ENCODE data around the gene KCNIP1.

KCNIP1 gene

DNA sequence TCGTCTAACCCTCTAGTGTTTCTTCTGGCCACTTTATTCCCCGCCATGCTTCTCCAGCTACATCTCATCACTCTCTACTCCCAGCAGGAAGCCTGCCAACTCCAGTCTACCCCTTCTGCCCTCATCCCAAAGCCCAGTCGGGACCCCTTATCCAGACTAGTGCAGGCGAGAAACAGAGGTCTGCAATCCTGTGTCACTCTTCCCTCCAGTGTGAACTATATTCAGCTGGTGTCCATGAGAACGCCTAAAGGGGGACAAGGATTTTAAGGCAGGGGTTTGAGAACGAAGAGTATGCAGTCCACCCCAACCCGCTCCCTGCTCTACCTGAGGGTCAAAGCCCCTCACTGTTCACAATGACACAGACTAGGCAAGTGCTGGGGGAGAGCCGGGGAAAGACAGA is 238.0 kb downstream of the KCNIP1 start:
- no peak for TF ChIP-seq EGR1 (IDR thresholded peaks at IDR 0.05)
- no peak for TF ChIP-seq FOXM1 (IDR thresholded peaks at IDR 0.05; ENCODE audit: borderline replicate concordance, low read depth)
- no peak for TF ChIP-seq RAD21 (IDR thresholded peaks at IDR 0.05; ENCODE audit: low read depth)
- TF ChIP-seq TAF1 (IDR thresholded peaks at IDR 0.05; ENCODE audit: low read depth), result no peak
- no peak for TF ChIP-seq TCF12 (IDR thresholded peaks at IDR 0.05; ENCODE audit: low read depth)
- TF ChIP-seq, protein P1, sequence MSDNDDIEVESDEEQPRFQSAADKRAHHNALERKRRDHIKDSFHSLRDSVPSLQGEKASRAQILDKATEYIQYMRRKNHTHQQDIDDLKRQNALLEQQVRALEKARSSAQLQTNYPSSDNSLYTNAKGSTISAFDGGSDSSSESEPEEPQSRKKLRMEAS (IDR thresholded peaks at IDR 0.05), result no peak
- TF ChIP-seq CEBPB (IDR thresholded peaks at IDR 0.05), result no peak
- TF ChIP-seq, protein P2, sequence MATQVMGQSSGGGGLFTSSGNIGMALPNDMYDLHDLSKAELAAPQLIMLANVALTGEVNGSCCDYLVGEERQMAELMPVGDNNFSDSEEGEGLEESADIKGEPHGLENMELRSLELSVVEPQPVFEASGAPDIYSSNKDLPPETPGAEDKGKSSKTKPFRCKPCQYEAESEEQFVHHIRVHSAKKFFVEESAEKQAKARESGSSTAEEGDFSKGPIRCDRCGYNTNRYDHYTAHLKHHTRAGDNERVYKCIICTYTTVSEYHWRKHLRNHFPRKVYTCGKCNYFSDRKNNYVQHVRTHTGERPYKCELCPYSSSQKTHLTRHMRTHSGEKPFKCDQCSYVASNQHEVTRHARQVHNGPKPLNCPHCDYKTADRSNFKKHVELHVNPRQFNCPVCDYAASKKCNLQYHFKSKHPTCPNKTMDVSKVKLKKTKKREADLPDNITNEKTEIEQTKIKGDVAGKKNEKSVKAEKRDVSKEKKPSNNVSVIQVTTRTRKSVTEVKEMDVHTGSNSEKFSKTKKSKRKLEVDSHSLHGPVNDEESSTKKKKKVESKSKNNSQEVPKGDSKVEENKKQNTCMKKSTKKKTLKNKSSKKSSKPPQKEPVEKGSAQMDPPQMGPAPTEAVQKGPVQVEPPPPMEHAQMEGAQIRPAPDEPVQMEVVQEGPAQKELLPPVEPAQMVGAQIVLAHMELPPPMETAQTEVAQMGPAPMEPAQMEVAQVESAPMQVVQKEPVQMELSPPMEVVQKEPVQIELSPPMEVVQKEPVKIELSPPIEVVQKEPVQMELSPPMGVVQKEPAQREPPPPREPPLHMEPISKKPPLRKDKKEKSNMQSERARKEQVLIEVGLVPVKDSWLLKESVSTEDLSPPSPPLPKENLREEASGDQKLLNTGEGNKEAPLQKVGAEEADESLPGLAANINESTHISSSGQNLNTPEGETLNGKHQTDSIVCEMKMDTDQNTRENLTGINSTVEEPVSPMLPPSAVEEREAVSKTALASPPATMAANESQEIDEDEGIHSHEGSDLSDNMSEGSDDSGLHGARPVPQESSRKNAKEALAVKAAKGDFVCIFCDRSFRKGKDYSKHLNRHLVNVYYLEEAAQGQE (IDR thresholded peaks at IDR 0.05; ENCODE audit: low read depth), result no peak
- TF ChIP-seq, protein P3, sequence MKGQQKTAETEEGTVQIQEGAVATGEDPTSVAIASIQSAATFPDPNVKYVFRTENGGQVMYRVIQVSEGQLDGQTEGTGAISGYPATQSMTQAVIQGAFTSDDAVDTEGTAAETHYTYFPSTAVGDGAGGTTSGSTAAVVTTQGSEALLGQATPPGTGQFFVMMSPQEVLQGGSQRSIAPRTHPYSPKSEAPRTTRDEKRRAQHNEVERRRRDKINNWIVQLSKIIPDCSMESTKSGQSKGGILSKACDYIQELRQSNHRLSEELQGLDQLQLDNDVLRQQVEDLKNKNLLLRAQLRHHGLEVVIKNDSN (IDR thresholded peaks at IDR 0.05), result no peak
- TF ChIP-seq CREB1 (IDR thresholded peaks at IDR 0.05; ENCODE audit: low read depth), result no peak
- no peak for TF ChIP-seq NFIC (IDR thresholded peaks at IDR 0.05)
- TF ChIP-seq YY1 (IDR thresholded peaks at IDR 0.05; ENCODE audit: low read depth), result no peak
- TF ChIP-seq EP300 (IDR thresholded peaks at IDR 0.05; ENCODE audit: borderline replicate concordance), result no peak
- TF ChIP-seq TEAD4 (IDR thresholded peaks at IDR 0.05), result no peak
- no peak for TF ChIP-seq ZBTB7A (IDR thresholded peaks at IDR 0.05; ENCODE audit: low read depth)

- TF ChIP-seq TEAD4 (IDR thresholded peaks at IDR 0.05) (no peak), CEBPB (IDR thresholded peaks at IDR 0.05) (no peak), NFIC (IDR thresholded peaks at IDR 0.05) (no peak), RAD21 (IDR thresholded peaks at IDR 0.05; ENCODE audit: low read depth) (no peak), YY1 (IDR thresholded peaks at IDR 0.05; ENCODE audit: low read depth) (no peak)
- TF ChIP-seq, protein P2 (IDR thresholded peaks at IDR 0.05; ENCODE audit: low read depth), result no peak
Measured at GRCh38 chr5:170743876-170744212, 240.0 kb downstream of the KCNIP1 start.

- TF ChIP-seq, protein P2 (IDR thresholded peaks at IDR 0.05; ENCODE audit: low read depth), result no peak
- TF ChIP-seq ZBTB7A (IDR thresholded peaks at IDR 0.05; ENCODE audit: low read depth) (peak; percentile 40; the same call in 1 of the 2 replicates), TEAD4 (IDR thresholded peaks at IDR 0.05) (peak; percentile 17; the same call in 1 of the 2 replicates), TCF12 (IDR thresholded peaks at IDR 0.05; ENCODE audit: low read depth) (no peak)
Measured at GRCh38 chr5:170745481-170746071, 241.8 kb downstream of the KCNIP1 start.

GRCh38 chr5:170746075-170746960 is 242.5 kb downstream of the KCNIP1 start:
- TF ChIP-seq FOXM1 (IDR thresholded peaks at IDR 0.05; ENCODE audit: borderline replicate concordance, low read depth) (no peak), CREB1 (IDR thresholded peaks at IDR 0.05; ENCODE audit: low read depth) (no peak), TEAD4 (IDR thresholded peaks at IDR 0.05) (no peak), TCF12 (IDR thresholded peaks at IDR 0.05; ENCODE audit: low read depth) (no peak), EGR1 (IDR thresholded peaks at IDR 0.05) (no peak), RAD21 (IDR thresholded peaks at IDR 0.05; ENCODE audit: low read depth) (no peak), EP300 (IDR thresholded peaks at IDR 0.05; ENCODE audit: borderline replicate concordance) (no peak)
- TF ChIP-seq, protein P1 (IDR thresholded peaks at IDR 0.05), result no peak
- TF ChIP-seq, protein P2 (IDR thresholded peaks at IDR 0.05; ENCODE audit: low read depth), result no peak

Data from Ishikawa (cell line).